Activated gamma-delta T cell (primary cell): ENCODE measurements around the gene TMEM238L.
"Not testable (repeated sequence)": the region's sequence is repeated elsewhere in the genome, so short reads cannot be mapped to it uniquely, and the experiment has no call there.

Experiments used
- DNase-seq: peaks from one replicate; lab custom pipeline; 2025; lab: John Stamatoyannopoulos, UW
- total RNA-seq, 2 donors: gene quantifications; one replicate each; lab custom pipeline; 2026; lab: John Stamatoyannopoulos, UW

The TMEM238L gene, protein sequence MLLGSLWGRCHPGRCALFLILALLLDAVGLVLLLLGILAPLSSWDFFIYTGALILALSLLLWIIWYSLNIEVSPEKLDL
- 0 reads per million in 2 donors for total RNA-seq

DNA sequence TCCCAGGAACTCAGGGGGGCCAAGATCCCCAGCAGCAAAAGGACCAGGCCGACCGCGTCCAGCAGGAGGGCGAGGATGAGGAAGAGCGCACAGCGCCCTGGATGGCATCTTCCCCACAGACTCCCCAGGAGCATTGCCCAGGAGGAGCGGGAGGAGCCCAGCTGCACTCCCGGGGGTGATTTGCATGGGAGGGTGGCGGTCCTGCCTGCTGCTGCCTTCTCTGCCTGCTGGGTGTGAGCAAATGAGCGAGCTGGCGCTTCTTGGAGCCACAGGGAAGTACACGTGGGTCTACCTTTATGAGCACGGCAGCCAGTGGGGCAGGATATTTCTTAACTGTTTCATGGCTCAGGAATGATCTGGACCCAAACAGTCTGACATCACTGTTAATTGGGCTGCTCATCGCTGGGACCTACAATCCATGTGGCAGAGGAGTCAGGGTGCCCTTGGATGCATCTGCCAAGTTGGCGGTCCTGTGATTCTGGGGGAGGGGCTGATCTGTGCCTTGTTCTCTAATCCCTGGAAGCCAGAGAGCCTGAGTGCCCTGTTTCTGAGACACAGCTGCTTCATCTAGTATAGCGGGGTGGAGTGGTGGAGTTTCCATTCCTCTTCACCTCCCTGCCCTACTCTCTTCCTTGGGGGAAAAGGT is at the start of gene TMEM238L:
TMEM238L (minus strand) TSS at position 270 of the 646 bp plus-strand sequence; CDS start at position 134, 136 bp downstream.
- DNase-seq = no peak

DNA sequence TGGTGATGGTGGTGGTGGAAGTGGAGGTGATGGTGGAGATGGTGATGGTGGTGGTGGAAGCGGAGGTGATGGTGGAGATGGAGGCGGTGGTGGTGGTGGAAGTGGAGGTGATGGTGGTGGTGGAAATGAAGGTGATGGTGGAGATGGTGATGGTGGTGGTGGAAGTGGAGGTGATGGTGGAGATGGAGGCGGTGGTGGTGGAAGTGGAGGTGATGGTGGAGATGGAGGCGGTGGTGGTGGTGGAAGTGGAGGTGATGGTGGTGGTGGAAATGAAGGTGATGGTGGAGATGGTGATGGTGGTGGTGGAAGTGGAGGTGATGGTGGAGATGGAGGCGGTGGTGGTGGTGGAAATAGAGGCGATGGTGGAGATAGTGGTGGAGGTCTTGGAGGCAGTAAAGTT is 42.7 kb upstream of the TMEM238L start:
- DNase-seq = not testable (repeated sequence)

DNA sequence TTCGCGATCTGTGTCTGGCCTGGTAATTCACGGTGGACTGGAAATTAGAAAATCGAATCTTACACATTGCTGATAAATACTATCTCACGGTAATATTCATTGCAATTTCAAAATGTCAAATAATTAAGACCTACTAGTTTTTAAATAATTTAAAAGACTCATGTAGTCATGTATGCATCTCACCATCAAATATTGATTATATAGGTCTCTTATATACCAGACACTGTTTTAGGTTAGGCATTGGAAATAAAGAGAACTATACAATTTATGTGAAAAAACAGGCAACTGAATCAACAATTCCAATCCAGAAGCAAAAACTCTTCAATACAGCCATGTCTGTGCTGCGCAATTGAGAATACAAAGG is 41.5 kb upstream of the TMEM238L start:
- no peak for DNase-seq

DNA sequence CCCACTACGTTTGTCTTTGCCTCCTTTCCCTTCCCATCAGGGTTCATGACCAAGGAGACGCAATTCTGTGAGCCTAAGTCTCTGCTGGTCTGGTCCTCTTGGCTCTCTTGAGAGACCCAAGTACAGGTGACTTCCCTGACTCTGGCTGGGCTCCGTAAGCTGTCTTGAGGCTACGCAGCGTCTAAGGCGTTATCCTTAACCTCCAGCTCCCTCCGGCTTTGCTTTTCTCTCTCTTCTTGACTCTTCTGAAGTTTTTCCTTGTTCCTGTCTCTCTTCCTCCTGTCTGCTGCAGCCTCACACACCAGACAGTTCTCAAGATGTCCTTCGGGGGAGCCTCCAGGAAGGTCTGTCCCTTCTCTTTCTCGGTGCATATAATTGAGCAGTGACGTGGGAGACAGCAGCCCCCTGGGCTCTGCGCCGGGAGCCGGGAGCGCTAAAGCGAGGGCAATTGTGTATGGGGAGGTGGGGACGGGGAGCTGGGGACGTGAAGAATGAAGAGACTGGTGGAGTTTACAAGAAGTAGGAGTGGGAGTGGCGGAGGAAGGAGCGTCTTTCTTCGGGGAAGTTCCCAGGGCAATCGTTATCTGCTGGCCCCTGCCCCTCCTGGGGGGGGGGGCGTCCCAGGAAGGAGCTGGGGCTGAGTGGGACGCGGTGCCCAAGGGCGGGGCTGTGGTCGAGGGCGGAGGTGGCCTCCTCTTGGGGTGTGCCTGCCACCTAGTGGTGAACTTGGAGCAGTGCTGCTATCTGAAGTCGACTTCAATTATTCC is 40.9 kb upstream of the TMEM238L start:
- peak; percentile 16 for DNase-seq

DNA sequence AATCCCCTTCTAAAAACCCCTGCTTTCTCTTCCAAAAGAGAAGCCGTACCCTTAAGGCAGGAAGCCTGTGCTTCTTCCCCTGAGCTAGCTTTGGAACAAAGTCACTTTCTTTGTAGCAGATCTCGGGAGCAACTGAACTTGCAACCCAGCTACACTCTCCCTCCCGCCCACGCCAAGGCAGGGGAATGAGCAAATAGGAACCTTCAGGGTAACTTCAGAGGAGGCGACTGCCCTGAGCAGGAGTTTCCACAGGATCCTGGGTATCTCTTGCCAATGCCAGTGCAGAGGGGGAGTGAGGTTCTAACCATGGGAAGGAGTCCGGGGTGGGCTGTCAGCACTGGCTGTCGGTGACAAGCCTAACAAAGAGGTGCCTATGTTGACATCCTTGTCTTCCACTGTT is 39.9 kb upstream of the TMEM238L start:
- DNase-seq = no peak

DNA sequence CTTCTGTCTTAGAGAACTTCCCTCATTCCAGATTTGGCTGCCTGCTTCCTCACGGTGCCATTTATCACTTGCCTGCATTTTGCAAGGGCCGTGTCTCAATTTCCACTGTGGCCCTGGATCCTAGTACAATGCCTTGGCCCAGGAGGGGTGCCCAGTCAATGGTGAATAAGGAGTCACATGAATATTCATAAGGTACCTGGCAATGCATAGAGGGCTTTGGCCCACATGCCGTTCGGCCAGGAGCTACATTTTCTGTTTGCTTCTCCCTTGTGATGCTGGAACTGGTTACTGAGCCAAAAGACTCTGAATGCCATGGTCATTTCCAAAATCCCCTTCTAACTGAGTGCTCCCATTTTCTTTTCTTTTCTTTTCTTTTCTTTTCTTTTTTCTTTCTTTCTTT is 38.8 kb upstream of the TMEM238L start:
- no peak for DNase-seq

DNA sequence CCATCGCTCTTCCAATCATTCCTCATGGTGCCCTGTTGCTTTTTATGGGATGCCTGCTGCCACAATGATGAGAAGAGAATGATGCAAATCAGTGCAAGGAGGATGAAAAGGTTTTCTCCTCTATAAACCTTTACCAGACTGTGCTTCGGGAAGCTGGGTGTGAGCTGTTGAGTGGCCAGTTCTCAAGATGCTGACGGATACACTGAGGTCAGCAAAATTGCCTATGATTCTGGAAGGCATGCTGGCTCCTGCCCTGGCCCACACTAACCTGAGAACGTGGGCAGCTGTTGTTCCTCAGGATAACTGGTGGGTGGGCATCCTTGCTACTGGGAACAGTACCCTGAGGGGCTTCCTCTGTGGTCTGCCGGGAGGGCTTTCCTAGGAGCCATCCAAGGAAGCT is 34.8 kb upstream of the TMEM238L start:
- no peak for DNase-seq

DNA sequence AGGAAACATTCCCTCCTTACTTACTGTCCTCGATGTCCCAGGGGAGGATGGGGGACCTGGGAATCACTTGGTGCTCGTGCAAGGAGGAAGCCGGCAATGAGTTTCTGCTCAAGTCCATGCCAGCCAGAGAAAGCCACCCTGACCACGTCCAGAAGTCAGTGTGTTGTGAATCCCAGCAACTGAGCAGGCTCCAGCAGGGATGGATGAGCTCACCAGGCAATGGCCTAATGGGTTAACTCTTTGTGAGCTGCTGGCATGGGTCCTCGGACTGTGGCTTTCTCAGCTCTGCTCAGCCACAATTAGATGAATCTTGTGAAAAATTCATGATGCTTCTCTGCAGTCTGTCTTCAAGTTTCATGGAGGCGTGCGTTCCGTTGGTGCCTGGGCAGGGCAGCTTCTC is 34.0 kb upstream of the TMEM238L start, which contains the start of gene PIRT:
PIRT (minus strand) TSS at position 167 of the 400 bp plus-strand sequence. CDS start 12,442 bp downstream, outside the sequence.
- DNase-seq = no peak

DNA sequence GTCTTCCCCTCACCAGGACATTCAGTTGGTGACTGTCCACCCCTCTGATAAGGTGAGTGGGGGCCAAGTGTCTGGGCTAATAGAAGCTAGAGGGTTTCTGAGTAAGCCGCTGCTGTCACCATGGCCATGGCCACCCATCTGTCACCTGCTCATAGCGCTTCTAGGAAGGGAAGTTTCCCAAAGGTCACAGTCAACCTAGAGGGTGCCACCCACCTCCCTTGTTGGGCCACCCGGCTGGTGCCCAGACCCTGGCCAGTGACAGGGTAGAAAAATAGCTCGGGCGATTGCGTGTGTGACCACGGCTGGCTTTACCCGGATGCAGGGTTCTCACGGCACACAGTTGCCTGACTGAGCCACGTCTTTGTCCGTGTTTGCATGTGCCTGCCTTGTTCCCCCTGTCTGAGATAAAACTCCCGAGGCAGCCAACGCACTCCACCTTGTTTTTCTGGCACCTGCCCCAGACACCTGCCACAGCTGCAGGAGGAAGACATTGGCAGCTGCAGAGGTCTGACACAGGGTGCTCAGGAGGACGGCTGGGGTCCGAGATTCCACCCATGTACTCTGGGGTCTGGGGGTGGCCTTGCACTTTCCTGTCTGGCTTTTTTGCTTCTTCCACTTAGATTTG is 33.2 kb upstream of the TMEM238L start:
- no peak for DNase-seq

DNA sequence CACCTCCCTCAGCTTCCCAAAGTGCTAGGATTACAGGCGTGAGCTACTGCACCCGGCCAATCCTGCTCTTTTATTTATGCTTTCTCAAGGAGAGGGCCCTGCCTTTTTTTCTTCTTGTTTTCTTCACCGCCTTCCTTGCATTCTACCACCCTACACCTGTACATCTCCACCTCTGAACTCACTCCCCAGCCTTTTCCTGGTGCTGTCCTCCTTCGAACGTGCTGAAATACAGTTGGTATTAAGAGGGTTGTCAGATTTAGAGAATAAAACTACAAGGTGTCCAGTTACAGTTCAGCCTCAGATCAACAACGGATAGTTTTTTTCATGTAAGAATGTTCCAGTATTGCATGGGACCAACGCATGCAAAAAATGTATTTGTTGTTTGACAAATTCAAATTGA is 32.2 kb upstream of the TMEM238L start:
- DNase-seq = no peak

DNA sequence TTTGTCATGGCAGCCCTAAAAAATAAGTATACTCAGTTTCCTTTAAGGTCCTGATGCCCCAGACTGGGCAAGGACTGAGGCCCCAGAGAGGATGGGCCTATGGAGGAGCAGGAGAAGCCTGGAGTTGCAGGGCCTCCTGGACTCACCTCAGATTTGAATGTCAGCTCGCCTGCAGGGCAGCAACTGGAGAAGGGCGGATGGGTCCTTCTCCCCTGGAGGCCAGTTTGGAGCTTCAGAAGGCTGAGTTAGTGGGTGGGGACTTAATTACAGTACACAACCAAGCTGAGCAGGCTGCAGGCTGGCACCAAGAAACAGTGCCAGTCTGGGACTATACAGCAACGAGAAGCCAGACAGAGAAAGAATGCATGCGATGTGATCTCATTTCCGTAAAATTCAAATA is 27.8 kb upstream of the TMEM238L start:
- no peak for DNase-seq

DNA sequence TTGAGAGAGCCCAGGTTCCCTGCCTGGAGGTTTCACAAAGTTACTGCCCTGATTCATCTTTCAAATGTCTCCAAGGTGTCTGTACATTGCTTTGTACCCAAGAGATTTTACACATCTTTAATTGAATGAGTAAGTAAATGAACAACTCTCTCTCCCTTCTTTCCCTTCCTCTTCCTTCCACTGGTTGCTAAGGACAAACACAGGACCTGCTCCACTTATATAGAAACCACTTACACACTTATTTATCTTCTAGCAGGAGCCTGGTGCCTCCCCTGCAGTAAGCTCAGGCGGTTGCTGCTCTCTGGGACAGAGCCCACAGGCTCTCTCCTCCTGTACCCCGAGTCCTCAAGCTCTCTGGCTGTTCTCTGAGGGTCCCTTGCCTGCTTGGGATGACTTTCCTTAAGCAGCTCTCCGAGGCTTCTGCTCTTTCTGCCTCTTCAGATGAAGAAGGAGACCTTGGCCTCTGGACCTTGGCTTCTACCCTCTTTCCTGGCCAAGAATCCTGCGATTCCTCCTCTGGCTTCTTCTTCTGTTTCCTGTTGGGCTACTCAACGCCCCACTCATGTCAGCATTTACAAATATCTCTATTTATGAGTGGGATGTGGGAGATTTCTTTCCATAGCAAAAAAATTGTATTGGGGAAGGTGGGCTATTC is 24.1 kb upstream of the TMEM238L start:
- DNase-seq = no peak

DNA sequence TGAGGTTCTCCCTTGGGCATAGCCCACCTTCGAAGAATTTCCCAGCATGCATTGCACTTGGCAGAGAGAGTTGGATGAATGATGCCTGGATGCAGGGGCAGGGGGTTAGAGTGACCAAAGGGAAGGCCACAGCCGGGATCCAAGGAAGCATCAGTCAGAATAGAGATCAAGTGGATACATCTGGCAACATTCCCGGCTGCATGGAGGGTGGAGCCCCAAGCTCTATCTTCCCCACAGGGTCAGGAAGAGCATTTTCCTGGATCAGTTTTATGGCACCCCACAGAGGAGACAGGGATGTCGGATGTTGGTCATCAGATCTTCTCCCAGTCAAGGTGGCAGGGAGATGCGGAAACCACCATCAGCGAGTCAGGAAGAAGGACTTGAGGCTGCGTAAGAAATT is 21.0 kb upstream of the TMEM238L start:
- DNase-seq = no peak

DNA sequence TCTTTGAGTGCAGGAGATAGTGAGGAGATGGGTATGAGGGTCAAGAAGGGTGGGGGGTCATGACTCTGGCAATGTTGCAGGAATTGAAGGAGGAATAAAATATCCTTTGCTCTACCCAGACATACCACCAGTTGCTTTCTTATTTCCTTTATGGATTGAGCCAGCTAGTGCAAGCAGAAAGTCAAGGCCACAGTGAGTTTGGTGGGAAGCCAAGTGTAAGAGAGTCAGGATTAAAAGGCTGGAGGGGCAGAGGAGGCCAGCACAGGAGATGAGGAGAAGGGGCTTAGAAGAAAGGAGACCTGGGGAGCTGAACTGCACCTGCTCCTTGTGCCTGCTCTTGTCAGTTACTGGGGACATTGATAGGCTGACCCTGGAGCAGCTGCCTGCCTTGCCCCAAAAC is 17.9 kb upstream of the TMEM238L start:
- no peak for DNase-seq

DNA sequence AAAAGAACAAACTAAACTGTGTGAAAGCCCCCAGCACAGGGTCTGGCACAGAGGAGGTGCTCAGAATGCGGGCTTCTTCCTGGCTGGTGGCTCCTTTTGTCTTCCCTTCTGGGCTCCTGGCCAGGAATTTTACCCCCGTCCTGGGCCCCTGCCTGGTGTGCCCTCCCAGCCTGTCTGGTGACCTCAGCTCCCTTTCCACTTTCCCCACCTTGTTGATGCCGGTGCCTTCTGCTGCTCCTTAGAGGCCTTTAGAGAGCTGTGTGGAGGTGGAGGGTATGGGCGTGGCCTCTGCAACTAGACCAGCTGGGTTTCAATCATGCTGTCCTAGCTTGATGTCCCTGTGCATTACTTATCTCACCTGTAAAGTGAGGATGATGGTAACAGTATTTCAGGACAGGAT is 17.2 kb upstream of the TMEM238L start:
- DNase-seq = no peak

DNA sequence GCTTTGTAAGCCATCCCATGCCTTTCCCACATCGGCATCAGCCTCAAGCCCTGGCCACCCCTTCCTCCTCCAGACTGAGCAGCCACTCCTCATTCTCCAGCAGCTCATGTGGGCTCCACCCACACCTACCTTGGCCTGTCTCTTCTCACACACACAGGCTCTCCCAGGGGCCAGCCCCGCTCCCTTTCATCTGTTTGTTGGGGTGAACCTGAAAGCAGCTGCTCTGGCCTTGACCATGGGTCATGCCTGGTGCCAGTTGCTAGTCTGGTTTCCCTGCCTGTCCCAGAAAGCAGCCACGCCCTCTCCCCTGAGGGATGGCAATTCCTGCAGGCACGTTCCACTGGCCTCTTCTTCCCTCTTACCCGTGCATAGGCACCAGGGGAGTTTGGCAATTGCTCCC is 11.4 kb upstream of the TMEM238L start:
- DNase-seq = no peak

DNA sequence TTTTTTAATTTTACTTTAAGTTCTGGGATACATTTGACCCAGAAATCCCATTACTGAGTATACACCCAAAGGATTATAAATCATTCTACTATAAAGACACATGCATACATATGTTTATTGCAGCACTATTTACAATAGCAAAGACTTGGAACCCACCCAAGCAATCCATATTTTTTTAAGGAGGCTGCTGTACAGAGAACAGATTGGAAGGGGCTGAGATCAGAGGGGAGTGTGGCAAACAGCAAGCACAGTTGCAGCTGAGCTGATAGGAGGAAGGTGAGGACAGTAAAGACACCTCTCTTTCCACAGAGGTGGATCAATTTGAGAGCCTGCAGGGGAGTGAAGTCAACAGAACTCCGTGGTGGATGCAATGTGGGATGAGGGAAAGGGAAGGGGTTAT is 10.2 kb upstream of the TMEM238L start:
- no peak for DNase-seq

DNA sequence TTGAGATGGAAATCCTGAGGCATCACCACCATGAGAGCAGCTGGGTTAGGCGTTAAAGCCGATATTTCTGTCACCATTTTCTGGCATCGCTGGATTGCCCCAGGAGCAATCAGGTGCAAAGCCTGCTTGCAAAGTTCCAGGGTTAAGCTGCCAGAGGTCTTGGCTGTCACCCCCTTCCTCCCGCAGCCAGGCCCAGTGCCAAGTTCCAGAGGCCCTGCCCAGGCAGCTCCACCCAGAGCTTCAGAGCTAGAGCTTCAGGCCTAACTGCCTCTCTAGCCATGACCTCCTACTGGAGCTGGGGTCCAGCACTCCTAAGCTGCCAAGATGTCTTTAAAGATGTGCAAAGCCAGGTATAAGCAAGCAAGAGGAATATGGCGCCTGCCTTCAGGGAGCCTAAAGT is 8.8 kb upstream of the TMEM238L start:
- no peak for DNase-seq

DNA sequence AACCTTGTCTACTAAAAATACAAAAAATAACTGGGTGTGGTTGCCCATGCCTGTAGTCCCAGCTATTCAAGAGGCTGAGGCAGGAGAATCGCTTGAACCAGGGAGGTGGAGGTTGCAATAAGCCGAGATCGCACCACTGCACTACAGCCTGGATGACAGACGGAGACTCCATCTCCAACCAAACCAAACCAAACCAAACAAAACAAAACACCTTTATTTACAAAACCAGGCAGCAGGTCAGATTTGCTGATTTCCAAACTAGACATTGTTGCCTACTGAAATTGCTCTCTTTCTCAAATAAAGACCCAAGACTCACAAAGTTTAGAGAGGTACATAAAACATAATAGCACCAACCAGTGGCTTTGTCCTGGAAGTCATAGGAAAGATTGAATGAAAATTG is 5.7 kb upstream of the TMEM238L start:
- no peak for DNase-seq

DNA sequence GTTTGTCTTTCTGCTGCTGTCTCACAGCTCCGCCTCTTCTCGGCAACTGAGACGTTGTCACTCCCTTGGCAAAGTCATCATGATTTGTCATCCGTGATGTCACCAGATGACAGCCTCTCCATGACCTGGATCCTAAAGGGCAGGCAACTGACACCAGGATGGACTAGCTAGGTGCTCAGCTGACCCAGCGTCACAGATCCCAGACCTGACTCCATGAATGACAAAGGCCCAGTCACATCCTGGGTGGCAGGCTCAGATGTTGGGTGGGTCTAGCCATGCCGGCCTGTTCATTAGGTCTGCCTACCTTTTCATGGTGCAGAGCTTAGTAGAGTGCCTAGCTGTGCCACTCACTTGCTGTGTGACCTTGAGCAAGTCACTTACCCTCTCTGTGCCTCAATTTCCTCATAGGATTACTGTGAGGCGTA is 3.8 kb upstream of the TMEM238L start:
- DNase-seq = no peak

DNA sequence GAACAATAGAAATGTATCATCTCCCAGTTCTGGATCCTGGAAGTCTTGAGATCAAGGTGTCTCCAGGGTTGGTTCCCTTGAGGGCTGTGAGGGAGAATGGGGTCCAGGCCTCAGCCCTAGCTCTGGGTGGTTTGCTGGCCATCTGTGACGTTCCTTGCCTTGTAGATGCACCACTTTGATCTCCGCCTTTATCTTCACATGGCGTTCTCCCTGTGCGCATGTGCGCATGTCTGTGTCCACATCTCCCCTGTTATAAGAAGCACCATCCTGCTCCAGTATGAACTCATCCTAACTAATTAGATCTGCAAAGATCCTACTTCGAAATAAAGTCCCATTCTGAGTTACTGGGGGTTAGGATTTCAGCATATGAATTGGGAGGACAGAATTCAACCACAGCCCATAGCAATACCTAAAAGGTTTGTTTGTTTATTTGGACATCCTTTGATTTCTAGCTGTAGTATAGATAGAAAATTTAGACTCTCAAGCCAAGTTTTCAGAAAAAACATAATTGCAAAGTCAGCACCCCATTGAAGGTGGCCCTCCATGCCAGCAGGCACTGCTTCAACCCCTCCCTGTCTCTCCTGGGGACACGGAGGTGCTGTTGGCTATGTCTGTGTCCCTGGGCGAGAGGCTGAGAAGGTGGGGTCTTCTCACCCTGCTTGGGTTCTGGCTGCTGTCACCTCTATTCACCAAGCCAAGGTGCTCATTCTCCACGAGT is 2.8 kb upstream of the TMEM238L start:
- no peak for DNase-seq

DNA sequence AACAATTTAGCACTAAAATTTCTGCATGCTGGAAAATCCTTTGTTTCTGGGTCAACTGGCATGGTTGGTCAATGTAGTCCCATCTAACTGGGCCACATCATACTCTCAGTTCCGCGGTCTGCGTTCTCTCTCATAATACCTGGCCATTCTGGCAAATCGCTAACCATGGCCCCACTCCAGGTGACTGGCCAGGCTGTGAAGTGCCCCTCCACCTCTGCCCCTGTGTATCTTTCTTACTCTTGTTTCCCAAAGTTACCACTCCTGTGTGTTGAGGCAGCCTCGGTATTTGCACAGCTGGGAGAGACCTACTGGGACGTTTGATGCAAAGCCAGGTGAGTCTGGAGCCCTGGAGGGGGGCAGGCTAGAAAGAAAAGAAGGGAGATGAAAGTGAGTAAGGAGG is 2.0 kb upstream of the TMEM238L start:
- DNase-seq = no peak
